Loucy (cell line): ENCODE measurements around the gene CDK13.

ENCODE experiments used
- H2AFZ ChIP-seq: fragments of 200-600 bp; sonication (generic); 2 replicates; pipeline ENCODE4 v1.6.0; 2016; ENCODE audit warnings: antibody characterized with exemption, mild to moderate bottlenecking, low read length, moderate library complexity
- H3F3A ChIP-seq: fragments of 200-600 bp; 2 replicates; pipeline ENCODE4 v1.6.0; 2016; ENCODE audit warnings: antibody characterized with exemption, low read depth, mild to moderate bottlenecking
- H3K27me3 ChIP-seq: fragments of 200-600 bp; sonication (generic); 2 replicates; pipeline ENCODE4 v1.6.1; 2014; ENCODE audit warnings: low read length, mild to moderate bottlenecking; ENCODE audit not compliant: insufficient read depth, poor library complexity, severe bottlenecking
- H3K36me3 ChIP-seq: fragments of 200-600 bp; sonication (generic); 2 replicates; pipeline ENCODE4 v1.6.1; 2016; ENCODE audit warnings: low read length; ENCODE audit not compliant: insufficient read depth
- H3K4me1 ChIP-seq: fragments of 200-600 bp; sonication (generic); 2 replicates; pipeline ENCODE4 v1.5.1; 2014; ENCODE audit warnings: low read length, mild to moderate bottlenecking; ENCODE audit not compliant: insufficient read depth, poor library complexity, severe bottlenecking
- H3K4me2 ChIP-seq: fragments of 200-600 bp; sonication (generic); 2 replicates; pipeline ENCODE4 v1.6.0; 2014; ENCODE audit warnings: antibody characterized with exemption, low read length, low read depth, mild to moderate bottlenecking; ENCODE audit not compliant: poor library complexity, severe bottlenecking
- H3K4me3 ChIP-seq: fragments of 200-600 bp; sonication (generic); 2 replicates; pipeline ENCODE4 v1.5.1; 2014; ENCODE audit warnings: low read length, mild to moderate bottlenecking, mixed read lengths; ENCODE audit not compliant: poor library complexity, severe bottlenecking
- H3K79me2 ChIP-seq: fragments of 200-600 bp; sonication (generic); 2 replicates; pipeline ENCODE4 v1.6.1; 2014; ENCODE audit warnings: low read length; ENCODE audit not compliant: insufficient read depth
- H3K9ac ChIP-seq: fragments of 200-600 bp; sonication (generic); 2 replicates; pipeline ENCODE4 v1.6.0; 2014; ENCODE audit warnings: mild to moderate bottlenecking, low read depth, low read length, moderate library complexity; ENCODE audit not compliant: poor library complexity, severe bottlenecking
- H3K9me2 ChIP-seq: fragments of 200-600 bp; sonication (generic); replicated peaks from 2 replicates; pipeline ENCODE4 v1.6.1; 2016; ENCODE audit warnings: low read depth, low read length, mixed read lengths
- H3K9me3 ChIP-seq: fragments of 200-600 bp; sonication (generic); 2 replicates; pipeline ENCODE4 v1.6.1; 2014; ENCODE audit warnings: mild to moderate bottlenecking, antibody characterized with exemption, low read length, low read depth; ENCODE audit not compliant: insufficient read depth
- H4K20me1 ChIP-seq: fragments of 200-600 bp; sonication (generic); 2 replicates; pipeline ENCODE4 v1.6.0; 2014; ENCODE audit warnings: antibody characterized with exemption, low read length, mild to moderate bottlenecking; ENCODE audit not compliant: insufficient read depth, poor library complexity, severe bottlenecking
- CTCF ChIP-seq: fragments of 200-600 bp; sonication (generic); conservative IDR thresholded peaks from 2 replicates; pipeline ENCODE4 v1.5.1; 2014; ENCODE audit warnings: mild to moderate bottlenecking, antibody characterized with exemption, low read length
- EZH2phosphoT487 ChIP-seq: fragments of 200-600 bp; IDR thresholded peaks from 2 replicates; pipeline ENCODE4 v1.6.1; 2018; ENCODE audit warnings: antibody characterized with exemption, mild to moderate bottlenecking, moderate library complexity, borderline replicate concordance

The CDK13 gene

GRCh38 chr7:39908973-39909372 lies 41.1 kb upstream of the CDK13 start:
- Histone ChIP-seq H3K79me2 (no peaks in the 10 kb centered on the region), H3K4me3 (no peak overlapping the region), H3K4me2 (no peak overlapping the region), H3K36me3 (no peaks in the 10 kb centered on the region), H4K20me1 (no peaks in the 10 kb centered on the region), H3K9me2 (no peaks in the 10 kb centered on the region), H3K27me3 (no peaks in the 10 kb centered on the region), H2AFZ (no peak overlapping the region), H3F3A (no peaks in the 10 kb centered on the region), H3K9ac (no peak overlapping the region), H3K4me1 (no peaks in the 10 kb centered on the region), H3K9me3 (no peaks in the 10 kb centered on the region)
- TF ChIP-seq CTCF: no peak
- TF ChIP-seq EZH2phosphoT487: no peak

- Histone ChIP-seq H3K9me2 (no peaks in the 10 kb centered on the region), H3K4me1 (no peaks in the 10 kb centered on the region), H4K20me1 (no peaks in the 10 kb centered on the region), H3K36me3 (no peaks in the 10 kb centered on the region), H3K79me2 (no peaks in the 10 kb centered on the region), H3K9ac (no peak overlapping the region), H2AFZ (no peak overlapping the region), H3F3A (no peaks in the 10 kb centered on the region), H3K4me2 (no peak overlapping the region), H3K9me3 (no peaks in the 10 kb centered on the region), H3K4me3 (no peak overlapping the region), H3K27me3 (no peaks in the 10 kb centered on the region)
- no peak for TF ChIP-seq EZH2phosphoT487
- no peak for TF ChIP-seq CTCF
These were observed 40.5 kb upstream of the CDK13 start for GRCh38 chr7:39909526-39909925.

- Histone ChIP-seq H3K9me3 (no peaks in the 10 kb centered on the region), H3K9me2 (no peaks in the 10 kb centered on the region), H3K36me3 (no peaks in the 10 kb centered on the region), H3K4me3 (no peak overlapping the region), H3K4me2 (no peak overlapping the region), H3K9ac (no peak overlapping the region), H3F3A (no peaks in the 10 kb centered on the region), H3K4me1 (peaks cover 2% of the 10 kb centered on the region), H3K27me3 (no peaks in the 10 kb centered on the region), H3K79me2 (no peaks in the 10 kb centered on the region), H2AFZ (no peak overlapping the region), H4K20me1 (no peaks in the 10 kb centered on the region)
- no peak for TF ChIP-seq CTCF
- TF ChIP-seq EZH2phosphoT487: no peak
These were observed 39.8 kb upstream of the CDK13 start for GRCh38 chr7:39910108-39910869.
